Measurements from ENCODE around the gene NKG7. TPM values are rescaled to one million over a fixed set of nuclear protein-coding genes. Genes with fewer than 3 reads are reported as not detected.

NKG7 gene
- total RNA-seq, 1 experiment from 2014 or later, result not detected

DNA sequence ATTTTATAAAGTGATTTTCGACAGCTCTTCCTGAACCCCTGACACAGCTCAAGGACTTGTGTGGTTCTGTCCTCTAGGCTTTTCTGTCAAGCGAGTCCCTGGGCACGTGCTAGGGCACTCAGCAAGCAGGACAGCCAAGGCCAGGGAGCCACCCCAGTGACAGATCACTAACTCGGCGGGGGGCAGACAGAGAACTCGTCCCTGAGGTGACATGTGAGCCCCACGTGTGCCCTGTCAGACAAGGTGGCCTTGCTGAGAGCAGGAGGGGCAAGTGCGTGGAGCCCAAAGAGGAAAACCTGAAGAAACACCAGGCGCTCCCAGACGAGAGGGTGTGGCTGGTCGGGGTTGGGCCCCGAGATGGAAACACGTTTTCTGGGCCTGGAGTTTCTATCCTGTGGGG, 11.2 kb downstream of the NKG7 start:
- no TSS peak for BruUV-seq (replicated peaks)
- no peak overlapping the region for H3K4me3 ChIP-seq (ENCODE audit: low read depth, low read length, poor library complexity, severe bottlenecking)
- peaks cover 3% of the 10 kb centered on the region for H3K4me1 ChIP-seq (ENCODE audit: insufficient read depth, low read length, poor library complexity, severe bottlenecking)
- intact Hi-C loops (cut with micrococcal nuclease; ENCODE audit: unreplicated experiment), result no loop called here
- H3K36me3 ChIP-seq (ENCODE audit: insufficient read depth, low read length, poor library complexity, severe bottlenecking), result no peaks in the 10 kb centered on the region
- POLR2A ChIA-PET (ENCODE audit: low non-redundant PET), result no interaction called here
- CTCF ChIA-PET, result no interaction called here
- no peaks in the 10 kb centered on the region for H3K9me3 ChIP-seq (ENCODE audit: low read depth, low read length, poor library complexity, severe bottlenecking)
- no peak for DNase-seq (ENCODE audit: low spot score)
- H3K27me3 ChIP-seq (replicated peaks; ENCODE audit: insufficient read depth, low read depth, low read length, poor library complexity), result no peaks in the 10 kb centered on the region
- H3K27ac ChIP-seq (ENCODE audit: low read depth, low read length, poor library complexity, severe bottlenecking), result no peak overlapping the region
- TF ChIP-seq EZH2 (IDR thresholded peaks at IDR 0.05; ENCODE audit: borderline replicate concordance, low read depth, low read length, poor library complexity, severe bottlenecking), result no peak
- TF ChIP-seq, protein P1, sequence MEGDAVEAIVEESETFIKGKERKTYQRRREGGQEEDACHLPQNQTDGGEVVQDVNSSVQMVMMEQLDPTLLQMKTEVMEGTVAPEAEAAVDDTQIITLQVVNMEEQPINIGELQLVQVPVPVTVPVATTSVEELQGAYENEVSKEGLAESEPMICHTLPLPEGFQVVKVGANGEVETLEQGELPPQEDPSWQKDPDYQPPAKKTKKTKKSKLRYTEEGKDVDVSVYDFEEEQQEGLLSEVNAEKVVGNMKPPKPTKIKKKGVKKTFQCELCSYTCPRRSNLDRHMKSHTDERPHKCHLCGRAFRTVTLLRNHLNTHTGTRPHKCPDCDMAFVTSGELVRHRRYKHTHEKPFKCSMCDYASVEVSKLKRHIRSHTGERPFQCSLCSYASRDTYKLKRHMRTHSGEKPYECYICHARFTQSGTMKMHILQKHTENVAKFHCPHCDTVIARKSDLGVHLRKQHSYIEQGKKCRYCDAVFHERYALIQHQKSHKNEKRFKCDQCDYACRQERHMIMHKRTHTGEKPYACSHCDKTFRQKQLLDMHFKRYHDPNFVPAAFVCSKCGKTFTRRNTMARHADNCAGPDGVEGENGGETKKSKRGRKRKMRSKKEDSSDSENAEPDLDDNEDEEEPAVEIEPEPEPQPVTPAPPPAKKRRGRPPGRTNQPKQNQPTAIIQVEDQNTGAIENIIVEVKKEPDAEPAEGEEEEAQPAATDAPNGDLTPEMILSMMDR (conservative IDR thresholded peaks at IDR 0.05; ENCODE audit: low read depth, low read length), result no peak

DNA sequence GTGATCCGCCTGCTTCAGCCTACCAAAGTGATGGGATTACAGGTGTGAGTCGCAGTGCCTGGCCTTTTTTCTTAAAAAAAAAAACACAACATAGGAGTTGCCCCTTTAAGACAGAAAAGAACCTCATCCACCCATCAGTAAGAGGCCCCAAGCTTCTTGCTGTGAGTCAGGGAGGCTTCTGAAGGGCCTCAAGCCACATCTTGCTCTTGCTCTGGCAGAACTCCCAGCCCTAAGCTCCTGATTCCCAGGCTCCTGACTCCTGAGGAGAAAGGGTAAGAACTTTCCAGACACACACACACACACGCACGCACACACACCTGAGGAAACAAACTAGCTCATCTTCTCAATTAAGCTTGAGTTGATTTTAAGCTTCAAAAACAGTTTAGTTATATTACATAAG, 13.2 kb downstream of the NKG7 start:
- no peak overlapping the region for H3K4me3 ChIP-seq (ENCODE audit: low read depth, low read length, poor library complexity, severe bottlenecking)
- POLR2A ChIA-PET (ENCODE audit: low non-redundant PET), result no interaction called here
- CTCF ChIA-PET, result interaction anchor here (0.5 to 0.7 kb wide), 2 partner anchors 649 to 848 kb away, joined by 3 read pairs; partner anchors contain the start of genes JOSD2 and ZNF615
- BruUV-seq (replicated peaks), result no TSS peak
- H3K9me3 ChIP-seq (ENCODE audit: low read depth, low read length, poor library complexity, severe bottlenecking), result no peaks in the 10 kb centered on the region
- H3K27me3 ChIP-seq (replicated peaks; ENCODE audit: insufficient read depth, low read depth, low read length, poor library complexity), result no peaks in the 10 kb centered on the region
- intact Hi-C loops (cut with micrococcal nuclease; ENCODE audit: unreplicated experiment), result no loop called here
- no peaks in the 10 kb centered on the region for H3K4me1 ChIP-seq (ENCODE audit: insufficient read depth, low read length, poor library complexity, severe bottlenecking)
- DNase-seq (ENCODE audit: low spot score), result no peak
- no peaks in the 10 kb centered on the region for H3K36me3 ChIP-seq (ENCODE audit: insufficient read depth, low read length, poor library complexity, severe bottlenecking)
- no peak for TF ChIP-seq EZH2 (IDR thresholded peaks at IDR 0.05; ENCODE audit: borderline replicate concordance, low read depth, low read length, poor library complexity, severe bottlenecking)
- TF ChIP-seq, protein P1 (conservative IDR thresholded peaks at IDR 0.05; ENCODE audit: low read depth, low read length), result no peak
- H3K27ac ChIP-seq (ENCODE audit: low read depth, low read length, poor library complexity, severe bottlenecking), result no peak overlapping the region

DNA sequence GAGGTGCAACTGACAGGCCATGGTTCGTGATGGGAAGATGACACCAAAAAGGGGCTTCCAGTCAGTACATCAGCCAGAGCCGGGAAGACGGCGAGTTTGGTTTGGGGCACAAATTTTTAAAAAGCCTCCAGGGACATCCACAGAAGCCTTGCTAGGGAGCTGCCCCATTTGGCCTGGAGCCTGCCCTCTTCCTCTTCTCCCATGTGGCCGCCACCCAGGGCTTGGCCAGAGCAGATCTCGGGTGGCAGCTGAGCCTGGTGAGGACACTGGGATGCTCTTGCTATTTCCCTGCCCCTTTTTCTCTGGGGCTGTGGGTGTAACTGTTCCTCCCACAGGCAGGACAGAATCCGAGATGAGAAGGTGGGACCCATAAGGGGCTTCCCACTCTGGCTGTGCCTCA, 14.5 kb downstream of the NKG7 start:
- no TSS peak for BruUV-seq (replicated peaks)

More for the DNA sequence above, 14.5 kb downstream of the NKG7 start:
- no peaks in the 10 kb centered on the region for H3K27me3 ChIP-seq (replicated peaks; ENCODE audit: insufficient read depth, low read depth, low read length, poor library complexity)
- H3K4me3 ChIP-seq (ENCODE audit: low read depth, low read length, poor library complexity, severe bottlenecking), result no peak overlapping the region
- TF ChIP-seq, protein P1 (conservative IDR thresholded peaks at IDR 0.05; ENCODE audit: low read depth, low read length), result no peak
- no peak for TF ChIP-seq EZH2 (IDR thresholded peaks at IDR 0.05; ENCODE audit: borderline replicate concordance, low read depth, low read length, poor library complexity, severe bottlenecking)
- intact Hi-C loops (cut with micrococcal nuclease; ENCODE audit: unreplicated experiment), result no loop called here
- no peaks in the 10 kb centered on the region for H3K4me1 ChIP-seq (ENCODE audit: insufficient read depth, low read length, poor library complexity, severe bottlenecking)
- H3K27ac ChIP-seq (ENCODE audit: low read depth, low read length, poor library complexity, severe bottlenecking), result no peak overlapping the region
- ChIA-PET CTCF (no interaction called here), POLR2A (ENCODE audit: low non-redundant PET) (no interaction called here)
- no peak for DNase-seq (ENCODE audit: low spot score)
- H3K9me3 ChIP-seq (ENCODE audit: low read depth, low read length, poor library complexity, severe bottlenecking), result no peaks in the 10 kb centered on the region
- H3K36me3 ChIP-seq (ENCODE audit: insufficient read depth, low read length, poor library complexity, severe bottlenecking), result no peaks in the 10 kb centered on the region

All from A673 (cell line).